HCT116 (cell line): ENCODE results near the gene EPSTI1. TPM values are rescaled to one million over a fixed set of nuclear protein-coding genes. Genes with fewer than 3 reads are reported as not detected.

ENCODE experiments used
- ATAC-seq: fragments of 200-7000 bp; cut with Tn5 transposase; 2 replicates; pipeline ENCODE4 v1.9.1; 2020; ENCODE audit warnings: mild to moderate bottlenecking, moderate library complexity
- BruUV-seq: library from RNA; stranded (reverse); fragments of 400-500 nt; replicated peaks from 2 replicates; lab custom pipeline; 2021; lab: Mats Ljungman, UMichigan
- CTCF ChIA-PET: fragments of 300-600 bp; sonication (Branson Sonifier 250); formaldehyde crosslinking; loops from one replicate; lab custom pipeline; 2021; ENCODE audit warnings: antibody characterized with exemption; lab: Charles Lee
- POLR2A ChIA-PET: fragments of 300-600, 350-600 bp; sonication (Branson Sonifier 250); formaldehyde crosslinking; loops from one replicate; lab custom pipeline; 2021; ENCODE audit warnings: antibody characterized with exemption; lab: Charles Lee
- RAD21 ChIA-PET, 2 experiments: fragments of 300-600 bp; sonication (Branson Sonifier 250); formaldehyde crosslinking; loops; one replicate each; lab custom pipeline; 2023; ENCODE audit warnings: low total read pairs in 2 of 2; ENCODE audit not compliant: uncharacterized antibody in 2 of 2, unreplicated experiment in 2 of 2, low non-redundant PET in 1 of 2; lab: Charles Lee
- DNase-seq: peaks from one replicate; pipeline ENCODE4 v3.0.0-alpha.2; 2010; ENCODE audit warnings: low read depth, low spot score
- H2AFZ ChIP-seq: fragments of 200-600 bp; shearing (Covaris generic), sonication (generic); 2 replicates; pipeline ENCODE4 v1.6.1; 2017; ENCODE audit warnings: low read depth, mixed run types, mixed read lengths, antibody characterized with exemption, low read length; ENCODE audit not compliant: poor library complexity, severe bottlenecking
- H3K27ac ChIP-seq: 2 replicates; pipeline ENCODE4 v1.5.1; 2012; ENCODE audit warnings: low read depth, low read length
- H3K27me3 ChIP-seq: fragments of 200-600 bp; sonication (generic); 2 replicates; pipeline ENCODE4 v1.6.1; 2016; ENCODE audit warnings: mixed run types, low read length, mixed read lengths; ENCODE audit not compliant: insufficient read depth
- H3K36me3 ChIP-seq, 2 experiments: fragments of 200-500 bp in 1 of 2; fragments of 200-600 bp in 1 of 2; sonication (Bioruptor generic) in 1 of 2; sonication (generic) in 1 of 2; 2 replicates each; pipeline versions ENCODE4 v1.5.1 to v1.6.1; 2014 to 2016; ENCODE audit warnings: low read length in 2 of 2, inconsistent platforms in 1 of 2, mixed read lengths in 1 of 2, mixed run types in 1 of 2; ENCODE audit not compliant: insufficient read depth in 2 of 2, control insufficient read depth in 1 of 2
- H3K4me1 ChIP-seq, 2 experiments: fragments of 200-600 bp in 1 of 2; sonication (generic) in 1 of 2; 2 replicates each; pipeline versions ENCODE4 v1.5.1 to v1.6.1; 2012 to 2017; ENCODE audit warnings: low read length in 2 of 2, inconsistent platforms in 1 of 2, mild to moderate bottlenecking in 1 of 2, mixed read lengths in 1 of 2, mixed run types in 1 of 2, moderate library complexity in 1 of 2; ENCODE audit not compliant: insufficient read depth in 2 of 2, control insufficient read depth in 1 of 2
- H3K4me2 ChIP-seq: fragments of 200-600 bp; sonication (generic); 2 replicates; pipeline ENCODE4 v1.6.1; 2017; ENCODE audit warnings: mixed run types, low read length, mixed read lengths
- H3K4me3 ChIP-seq, 2 experiments: fragments of 200-600 bp in 1 of 2; sonication (generic) in 1 of 2; replicated peaks in 1 of 2; 2 replicates each; pipeline ENCODE4 v1.5.1; 2011 to 2016; ENCODE audit warnings: low read length in 2 of 2, control low read depth in 1 of 2, low read depth in 1 of 2, mild to moderate bottlenecking in 1 of 2, mixed read lengths in 1 of 2, mixed run types in 1 of 2
- H3K79me2 ChIP-seq: fragments of 200-600 bp; sonication (generic); 2 replicates; pipeline ENCODE4 v1.6.1; 2017; ENCODE audit warnings: mild to moderate bottlenecking, mixed run types, low read length, moderate library complexity, mixed read lengths; ENCODE audit not compliant: insufficient read depth
- H3K9ac ChIP-seq: fragments of 200-600 bp; sonication (generic); 2 replicates; pipeline ENCODE4 v1.6.1; 2016; ENCODE audit warnings: low read length, mixed read lengths
- H3K9me2 ChIP-seq: fragments of 200-600 bp; sonication (generic), shearing (Covaris generic); 2 replicates; pipeline ENCODE4 v1.6.1; 2017; ENCODE audit warnings: mixed run types, mild to moderate bottlenecking, moderate library complexity; ENCODE audit not compliant: insufficient read depth
- H3K9me3 ChIP-seq, 2 experiments: fragments of 200-500 bp in 1 of 2; fragments of 200-600 bp in 1 of 2; sonication (Bioruptor generic) in 1 of 2; sonication (generic) in 1 of 2; 2 replicates each; pipeline ENCODE4 v1.6.1; 2014 to 2017; ENCODE audit warnings: low read length in 2 of 2, mixed read lengths in 2 of 2, inconsistent platforms in 1 of 2, low read depth in 1 of 2, mild to moderate bottlenecking in 1 of 2, mixed run types in 1 of 2, moderate library complexity in 1 of 2; ENCODE audit not compliant: control insufficient read depth in 1 of 2, insufficient read depth in 1 of 2
- H4K20me1 ChIP-seq: fragments of 200-600 bp; sonication (generic), shearing (Covaris generic); 2 replicates; pipeline ENCODE4 v1.6.1; 2017; ENCODE audit warnings: mixed run types, mild to moderate bottlenecking, moderate library complexity; ENCODE audit not compliant: insufficient read depth
- CBX3 ChIP-seq: IDR thresholded peaks from 2 replicates; pipeline ENCODE4 v1.6.1; 2012; ENCODE audit warnings: low read depth
- CEBPB ChIP-seq: IDR thresholded peaks from 2 replicates; pipeline ENCODE4 v1.6.1; 2012; ENCODE audit warnings: low read depth
- CTCF ChIP-seq, 3 experiments: fragments of 200-600 bp in 1 of 3; sonication (generic) in 1 of 3; IDR thresholded peaks in 2 of 3; conservative IDR thresholded peaks in 1 of 3; 2 replicates each; pipeline ENCODE4 v1.5.1; 2012 to 2017; ENCODE audit warnings: low read depth in 2 of 3, low read length in 2 of 3, antibody characterized with exemption in 1 of 3, borderline replicate concordance in 1 of 3, control low read depth in 1 of 3, mild to moderate bottlenecking in 1 of 3, mixed read lengths in 1 of 3, mixed run types in 1 of 3, moderate library complexity in 1 of 3; ENCODE audit not compliant: insufficient read depth in 1 of 3
- EGR1 ChIP-seq: IDR thresholded peaks from 2 replicates; pipeline ENCODE4 v1.6.1; 2012; ENCODE audit warnings: low read depth
- EZH2 ChIP-seq: fragments of 200-600 bp; sonication (generic); IDR thresholded peaks from 2 replicates; pipeline ENCODE4 v1.6.1; 2017; ENCODE audit warnings: antibody characterized with exemption, mixed run types
- FOSL1 ChIP-seq: IDR thresholded peaks from 2 replicates; pipeline ENCODE4 v1.6.1; 2012; ENCODE audit warnings: low read depth
- JUND ChIP-seq: IDR thresholded peaks from 2 replicates; pipeline ENCODE4 v1.6.1; 2012
- MAX ChIP-seq: IDR thresholded peaks from 2 replicates; pipeline ENCODE4 v1.6.1; 2012
- POLR2AphosphoS5 ChIP-seq: IDR thresholded peaks from 2 replicates; pipeline ENCODE4 v1.6.1; 2011; ENCODE audit warnings: mild to moderate bottlenecking, low read depth, low read length, moderate library complexity
- SIN3A ChIP-seq: IDR thresholded peaks from 2 replicates; pipeline ENCODE4 v1.6.1; 2012; ENCODE audit warnings: low read depth
- SRF ChIP-seq: IDR thresholded peaks from 2 replicates; pipeline ENCODE4 v1.6.1; 2012; ENCODE audit warnings: low read depth
- YY1 ChIP-seq: IDR thresholded peaks from 2 replicates; pipeline ENCODE4 v1.6.1; 2011; ENCODE audit warnings: low read length, low read depth, moderate library complexity, mild to moderate bottlenecking; ENCODE audit not compliant: insufficient replicate concordance; ENCODE audit errors: extremely low read depth
- ZFX ChIP-seq: fragments of 450-650 bp; IDR thresholded peaks from 2 replicates; pipeline ENCODE4 v1.6.1; 2017
- ZNF274 ChIP-seq: fragments of 200-500 bp; sonication (Bioruptor generic); IDR thresholded peaks from 2 replicates; pipeline ENCODE4 v1.6.1; 2014; ENCODE audit warnings: mild to moderate bottlenecking, low read depth, low read length, inconsistent platforms
- intact Hi-C: fragments of 100-400 bp; cut with micrococcal nuclease; formaldehyde crosslinking; loops from 2 replicates; pipeline ENCODE4 v1.10.0; 2022
- total RNA-seq: library from RNA; stranded (reverse); gene quantifications from one replicate; pipeline ENCODE4 v1.2.1, GENCODE V29; 2021; ENCODE audit not compliant: unreplicated experiment

Gene EPSTI1
- total RNA-seq, 1 experiment from 2014 or later: 0.69 TPM

GRCh38 chr13:42924344-42924743 lies 67.7 kb downstream of the EPSTI1 start:
- H3K27me3 ChIP-seq: 0 out of 2 replicates have a peak, but pooled peaks cover 4% of the 10 kb centered on the region
- no peak overlapping the region for H3K27ac ChIP-seq
- BruUV-seq: no TSS peak
- no peaks in the 10 kb centered on the region for H3K9me2 ChIP-seq
- no peaks in the 10 kb centered on the region for H3K4me1 ChIP-seq
- TF ChIP-seq SIN3A: no peak
- TF ChIP-seq FOSL1: no peak
- no peak for TF ChIP-seq ZNF274
- TF ChIP-seq SRF: no peak
- TF ChIP-seq YY1: no peak
- TF ChIP-seq ZFX: no peak
- no peak for TF ChIP-seq CTCF (IDR thresholded peaks at IDR 0.05 in 2 of 3, conservative IDR thresholded peaks at IDR 0.05 in 1 of 3; ENCODE audit: borderline replicate concordance in 1 of 3, insufficient read depth in 1 of 3, low read depth in 2 of 3, low read length in 2 of 3)
- no peak for TF ChIP-seq EZH2
- TF ChIP-seq CEBPB: no peak
- TF ChIP-seq JUND: no peak
- no peak for TF ChIP-seq EGR1
- no peak for TF ChIP-seq CBX3
- no peak for TF ChIP-seq MAX
- TF ChIP-seq POLR2AphosphoS5: no peak
- H3K79me2 ChIP-seq: no peaks in the 10 kb centered on the region
- POLR2A ChIA-PET: no interaction called here
- no peak for ATAC-seq
- intact Hi-C loops: no loop called here
- no peak for DNase-seq
- no peak overlapping the region for H3K9ac ChIP-seq
- H3K9me3 ChIP-seq: no peaks in the 10 kb centered on the region
- RAD21 ChIA-PET: no interaction called here
- no peaks in the 10 kb centered on the region for H3K36me3 ChIP-seq
- H3K4me2 ChIP-seq: no peak overlapping the region
- no peak overlapping the region for H3K4me3 ChIP-seq
- CTCF ChIA-PET: no interaction called here
- H2AFZ ChIP-seq: no peak overlapping the region
- H4K20me1 ChIP-seq: no peaks in the 10 kb centered on the region
